ENCODE data around the gene MPPED1. TPM values are rescaled to one million over a fixed set of nuclear protein-coding genes. Genes with fewer than 3 reads are reported as not detected.

Gene MPPED1
- total and polyA plus RNA-seq, 12 donors: 0.01 TPM; not detected in 11

- no peak for ATAC-seq
- H3K4me3 ChIP-seq: no peak overlapping the region
- no peaks in the 10 kb centered on the region for H3K36me3 ChIP-seq
- no peak overlapping the region for H3K27ac ChIP-seq
- no peak for DNase-seq
- TF ChIP-seq CTCF (IDR thresholded peaks at IDR 0.05): no peak
- H3K27me3 ChIP-seq: peaks cover 0 to 48% (median 37%) of the 10 kb centered on the region in 7 donors
- 71 to 73% methylated on average over 18 of the region's 18 CpGs for WGBS, 2 donors
- H3K9me3 ChIP-seq: no peaks in the 10 kb centered on the region
- intact Hi-C loops (cut with DNase I): no loop called here
- H3K4me1 ChIP-seq: no peaks in the 10 kb centered on the region
Observed at GRCh38 chr22:43439368-43440103, 27.7 kb downstream of the MPPED1 start.

DNA sequence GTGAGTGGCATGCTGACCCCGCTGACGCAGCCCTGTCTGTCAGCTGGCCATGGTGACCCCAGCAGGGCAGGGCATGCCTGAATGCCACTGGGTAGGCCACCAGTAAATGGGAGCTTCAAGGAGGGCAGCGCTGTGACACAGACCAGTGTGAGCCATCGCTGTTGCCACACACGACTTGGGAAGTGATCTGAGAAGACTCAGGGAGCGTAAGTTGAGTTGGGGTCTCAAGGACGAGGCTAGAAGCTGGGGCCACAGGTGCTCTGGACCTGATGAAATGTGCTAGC is 28.2 kb downstream of the MPPED1 start:
- DNase-seq (no peak), ATAC-seq (peak in 1 of 8 donors; percentile 52)
- TF ChIP-seq CTCF (IDR thresholded peaks at IDR 0.05): no peak
- 84 to 86% methylated on average over 7 of the region's 7 CpGs for WGBS, 2 donors
- peaks cover 0 to 43% (median 32%) of the 10 kb centered on the region in 7 donors for H3K27me3 ChIP-seq
- H3K36me3 ChIP-seq: no peaks in the 10 kb centered on the region
- no peak overlapping the region for H3K27ac ChIP-seq
- intact Hi-C loops (cut with DNase I): no loop called here
- no peaks in the 10 kb centered on the region for H3K9me3 ChIP-seq
- H3K4me1 ChIP-seq: no peaks in the 10 kb centered on the region
- no peak overlapping the region for H3K4me3 ChIP-seq

- H3K27me3 ChIP-seq: peaks cover 0 to 40% (median 27%) of the 10 kb centered on the region in 7 donors
- H3K4me1 ChIP-seq: no peaks in the 10 kb centered on the region
- no peak for DNase-seq
- TF ChIP-seq CTCF (IDR thresholded peaks at IDR 0.05): no peak
- 86 to 90% methylated on average over 4 of the region's 4 CpGs for WGBS, 2 donors
- intact Hi-C loops (cut with DNase I): no loop called here
- no peak overlapping the region for H3K27ac ChIP-seq
- no peaks in the 10 kb centered on the region for H3K36me3 ChIP-seq
- no peak for ATAC-seq
- H3K4me3 ChIP-seq: no peak overlapping the region
- H3K9me3 ChIP-seq: no peaks in the 10 kb centered on the region
Observed at GRCh38 chr22:43440556-43440955, 28.7 kb downstream of the MPPED1 start.

DNA sequence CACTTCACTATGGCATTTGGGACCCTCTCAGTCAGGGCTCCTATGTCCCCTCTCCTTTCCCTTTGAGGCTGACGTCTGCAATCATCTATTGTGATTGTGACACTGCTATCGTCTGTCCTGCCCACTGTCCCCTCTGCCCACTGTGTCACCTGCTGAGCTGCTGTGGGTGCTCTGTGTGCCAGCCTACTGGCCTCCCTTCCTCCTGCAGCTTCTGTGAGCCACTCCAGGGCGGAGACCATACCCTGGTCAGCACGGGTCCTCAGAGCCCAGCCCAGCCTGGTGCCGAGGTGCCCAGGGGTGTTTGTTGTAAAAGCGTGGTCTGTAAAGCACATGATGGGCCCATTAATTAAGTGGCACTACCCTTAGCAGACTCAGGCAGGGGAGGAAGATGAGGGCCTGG is 29.4 kb downstream of the MPPED1 start:
- no peak for DNase-seq
- intact Hi-C loops (cut with DNase I): no loop called here
- H3K36me3 ChIP-seq: no peaks in the 10 kb centered on the region
- H3K4me1 ChIP-seq: no peaks in the 10 kb centered on the region
- no peak for TF ChIP-seq CTCF (IDR thresholded peaks at IDR 0.05)
- ATAC-seq: no peak
- H3K9me3 ChIP-seq: no peaks in the 10 kb centered on the region
- H3K27me3 ChIP-seq: peaks cover 0 to 34% (median 21%) of the 10 kb centered on the region in 7 donors
- H3K4me3 ChIP-seq: no peak overlapping the region
- no peak overlapping the region for H3K27ac ChIP-seq
- WGBS, 2 donors: 73 to 81% methylated on average over 6 of the region's 6 CpGs

Measured in heart right ventricle (tissue), 16 donors.